ENCODE measurements around the gene SGMS1. TPM values are rescaled to one million over a fixed set of nuclear protein-coding genes. Genes with fewer than 3 reads are reported as not detected.

The SGMS1 gene
- total RNA-seq, 1 donor from 2014 or later = 49.6 TPM

DNA sequence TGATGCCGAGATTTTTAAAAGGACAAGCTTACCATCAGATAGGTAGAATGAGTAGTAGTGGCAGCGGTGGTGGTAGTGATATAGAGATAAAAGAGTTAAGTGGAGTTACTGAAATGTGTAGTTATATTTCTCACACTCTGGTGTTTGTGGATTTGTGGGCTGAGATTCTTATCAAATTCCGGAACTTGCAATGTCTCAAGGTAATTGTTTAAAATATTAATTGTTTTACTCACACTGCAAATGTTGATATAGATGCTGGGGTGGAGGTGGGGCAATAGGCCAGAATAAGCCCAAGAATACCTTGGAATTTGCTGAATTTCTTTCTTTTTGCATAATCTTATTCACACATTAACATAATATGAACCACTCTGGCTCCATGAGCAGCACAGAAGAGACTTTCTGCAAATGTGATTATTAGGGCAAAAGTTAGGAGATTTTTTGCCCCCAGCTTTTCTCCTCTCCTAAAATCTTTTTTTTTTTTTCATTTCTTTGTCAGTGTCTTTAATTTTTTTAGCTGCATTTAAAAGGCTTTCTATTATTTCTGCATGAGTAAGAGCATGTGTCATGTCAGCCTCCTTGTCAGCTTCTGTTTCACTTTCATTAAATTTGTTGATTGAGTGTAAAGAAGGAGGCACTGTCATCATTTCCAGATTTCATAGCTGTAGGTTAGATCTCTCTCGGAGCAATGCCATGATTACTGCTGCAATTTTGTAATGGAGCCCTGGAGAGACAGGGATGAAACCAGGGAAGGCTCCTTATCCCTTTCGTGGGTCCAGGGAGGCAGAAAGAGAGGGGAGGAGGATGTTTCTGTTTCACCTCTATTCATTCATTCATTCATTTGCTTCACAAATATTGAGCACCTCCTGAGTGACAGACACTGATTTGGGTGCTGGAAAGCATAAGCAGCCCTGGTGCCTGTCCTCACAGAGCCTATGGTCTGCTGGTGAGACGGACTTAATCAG is 13.1 kb upstream of the SGMS1 start:
- DNase-seq (ENCODE audit: extremely low read depth, low read depth, low spot score) = no peak

DNA sequence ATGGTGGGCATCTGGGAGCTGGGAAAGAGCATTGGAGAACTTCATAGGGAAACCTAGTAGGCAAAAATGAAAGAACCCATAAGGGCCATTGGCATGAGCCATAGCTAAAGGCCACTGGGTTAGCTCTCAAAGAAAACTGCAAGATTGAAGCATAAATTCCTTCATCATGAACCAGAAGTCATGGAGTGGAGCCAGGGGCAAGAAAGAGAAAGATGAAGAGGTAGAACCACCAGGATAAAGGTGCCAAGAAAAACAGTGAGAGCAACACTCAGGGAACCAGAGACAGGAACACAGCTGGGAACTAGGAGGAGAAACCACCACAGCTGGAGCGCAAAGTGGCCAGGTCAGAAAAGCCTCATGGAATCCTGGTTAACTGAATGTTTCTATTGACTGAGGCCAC is 11.5 kb upstream of the SGMS1 start:
- no peak for DNase-seq (ENCODE audit: extremely low read depth, low read depth, low spot score)

DNA sequence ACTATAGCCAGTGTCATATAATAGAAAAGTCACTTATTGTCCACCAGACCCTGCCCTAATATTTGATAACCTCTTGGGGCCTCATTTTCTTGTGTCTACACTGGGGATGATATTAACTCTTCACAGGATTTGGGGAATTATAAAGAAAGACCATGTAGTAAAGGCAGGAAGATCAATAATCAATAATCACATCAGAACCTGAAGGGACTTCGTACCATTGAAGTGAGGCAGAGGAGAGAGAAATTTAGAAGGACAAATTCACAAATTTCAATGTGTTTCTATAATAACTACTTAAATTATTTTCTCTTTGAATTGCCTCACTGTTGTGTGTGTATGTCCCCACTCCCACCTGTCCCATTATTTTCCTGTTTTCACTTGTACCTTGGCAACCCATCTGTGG is 10.7 kb upstream of the SGMS1 start:
- DNase-seq (ENCODE audit: extremely low read depth, low read depth, low spot score) = no peak

DNA sequence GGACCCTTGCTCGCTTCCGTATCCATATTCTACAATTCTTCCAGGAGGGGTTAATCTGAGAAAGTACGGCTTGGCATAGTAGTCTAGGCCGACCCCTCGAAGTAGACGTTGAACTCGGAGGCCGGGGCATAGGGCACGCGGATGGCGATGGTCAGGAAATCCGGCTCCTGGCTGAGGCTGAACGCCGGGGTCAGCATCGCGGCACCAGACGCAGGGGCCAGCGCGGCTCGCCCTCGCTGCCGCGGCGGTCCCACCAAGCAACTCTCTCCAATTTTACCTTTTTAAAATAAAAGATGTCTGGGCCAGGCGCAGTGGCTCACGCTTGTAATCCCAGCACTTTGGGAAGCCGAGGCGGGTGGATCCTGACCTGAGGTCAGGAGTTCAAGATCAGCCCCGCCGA is 7.3 kb upstream of the SGMS1 start:
- no peak for DNase-seq (ENCODE audit: extremely low read depth, low read depth, low spot score)

DNA sequence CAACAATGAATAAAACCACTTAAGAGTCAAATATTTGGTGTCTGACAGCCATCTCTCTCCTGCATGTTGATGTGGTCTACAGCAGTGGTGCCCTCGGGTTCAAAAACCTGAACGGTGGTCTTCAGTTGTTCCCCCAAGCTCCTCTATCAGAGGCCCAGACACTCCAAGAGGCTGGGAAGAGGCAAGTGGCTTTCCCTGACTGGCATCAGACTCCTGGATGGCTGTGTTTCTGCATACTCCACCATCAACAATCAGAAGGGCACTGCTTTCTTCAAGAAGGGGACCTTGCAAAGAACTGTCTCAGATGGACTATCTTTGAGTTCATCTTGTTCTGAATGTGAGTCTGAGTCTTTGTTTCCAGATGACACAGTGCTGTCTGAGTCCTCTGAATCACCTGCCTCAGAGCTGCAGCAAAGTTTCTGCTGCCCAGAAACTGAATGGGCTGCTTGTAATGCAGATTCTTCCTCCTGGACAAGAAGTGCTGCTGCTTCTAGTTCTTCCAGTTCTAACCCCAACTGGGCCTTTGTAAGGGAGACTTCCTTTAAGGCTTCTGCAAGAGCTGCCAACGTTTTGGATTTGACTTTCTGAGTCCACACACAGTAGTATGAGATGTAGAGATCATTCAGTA is 5.9 kb upstream of the SGMS1 start:
- DNase-seq (ENCODE audit: extremely low read depth, low read depth, low spot score) = no peak

DNA sequence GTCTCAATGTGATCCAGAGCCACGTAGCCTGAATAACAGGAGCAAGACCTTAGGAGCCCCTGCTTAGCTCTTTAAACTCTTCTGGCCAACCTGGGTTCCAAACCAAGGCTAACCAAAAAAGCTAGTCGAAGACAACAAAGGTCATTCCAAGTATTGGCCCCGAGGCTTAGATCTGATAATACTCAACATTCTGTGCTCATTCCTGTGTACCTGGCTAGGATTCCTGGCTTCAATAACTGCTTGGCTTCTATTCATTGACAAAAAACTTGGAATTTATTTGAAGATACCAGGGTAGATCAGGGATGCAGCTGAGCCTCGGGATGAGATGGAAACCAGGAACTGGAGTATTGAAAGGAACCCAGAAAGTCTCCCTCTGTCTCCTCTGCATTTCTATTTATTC is 4.1 kb upstream of the SGMS1 start:
- DNase-seq (ENCODE audit: extremely low read depth, low read depth, low spot score) = no peak

DNA sequence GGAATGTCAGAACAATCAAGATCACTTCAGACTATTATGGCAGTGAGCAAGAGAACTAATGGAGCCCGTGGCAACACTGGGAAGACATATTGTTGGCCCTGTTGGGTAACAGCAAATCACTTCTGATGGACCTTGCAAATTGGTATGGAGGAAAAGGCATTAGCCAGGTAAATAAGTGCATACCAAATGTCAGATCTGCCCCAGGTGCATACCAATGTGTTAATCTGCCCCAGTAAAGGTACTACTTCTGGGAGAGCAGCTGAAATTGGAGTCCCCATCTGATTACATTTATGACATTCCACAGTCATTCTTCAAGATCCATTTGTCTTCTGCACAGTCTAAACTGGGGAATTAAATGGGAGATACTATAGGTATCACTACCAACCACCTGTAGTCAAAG is 3.7 kb upstream of the SGMS1 start:
- DNase-seq (ENCODE audit: extremely low read depth, low read depth, low spot score) = no peak

DNA sequence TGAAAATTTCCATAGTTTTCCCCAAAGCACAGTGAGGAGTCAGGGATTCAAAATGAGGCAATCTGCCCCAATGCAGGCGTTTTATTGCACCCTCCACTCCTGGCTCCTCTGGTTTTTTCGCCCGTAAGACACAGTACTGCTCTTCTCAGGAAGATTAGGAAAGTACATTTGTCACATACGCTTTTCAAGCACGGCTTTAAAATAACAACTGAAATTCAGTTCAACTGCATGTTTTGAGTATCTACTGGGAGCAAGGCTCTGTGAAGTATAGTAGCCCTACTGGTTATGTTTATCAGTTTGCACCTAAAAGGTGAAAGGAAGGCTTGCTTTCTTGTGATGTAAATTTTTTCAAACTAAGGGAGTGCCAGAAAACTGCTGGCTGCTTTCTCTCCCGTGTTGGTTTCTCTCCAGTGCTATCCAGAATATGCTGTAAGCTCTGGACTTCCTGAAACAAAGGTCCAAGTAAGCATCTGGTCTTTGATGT is 1.9 kb upstream of the SGMS1 start:
- no peak for DNase-seq (ENCODE audit: extremely low read depth, low read depth, low spot score)

DNA sequence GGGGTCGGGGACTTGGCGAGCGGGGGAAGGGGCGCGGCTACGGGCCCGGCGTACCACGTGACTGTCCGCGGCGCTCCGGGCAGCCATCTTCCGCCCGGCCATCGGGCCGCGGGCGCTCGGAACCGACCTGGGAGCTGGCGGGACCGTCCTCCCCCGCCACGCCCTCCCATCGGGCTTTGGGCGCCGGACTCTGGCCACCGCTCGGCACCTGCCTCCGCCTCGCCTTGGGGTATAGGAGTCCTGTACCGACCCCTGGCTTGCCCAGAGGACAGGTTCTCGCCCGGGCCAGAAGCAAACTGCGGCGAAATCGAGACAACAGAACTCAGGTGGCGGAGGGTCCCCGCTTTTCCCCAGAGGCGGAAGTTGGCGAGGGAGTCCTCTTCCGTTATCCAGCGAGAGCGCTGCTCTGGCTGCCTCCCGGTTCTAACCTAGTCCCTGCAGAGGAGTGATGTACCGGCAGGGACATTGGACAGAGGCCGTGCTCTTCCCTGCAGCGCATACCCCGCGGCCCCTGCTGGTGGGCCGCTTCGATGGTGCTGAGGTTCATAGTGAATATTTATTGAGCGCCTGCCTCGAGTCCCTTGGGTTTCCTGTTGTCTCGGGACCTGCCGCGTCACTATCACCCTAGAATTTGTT is 1.2 kb upstream of the SGMS1 start:
- DNase-seq (ENCODE audit: extremely low read depth, low read depth, low spot score) = no peak

DNA sequence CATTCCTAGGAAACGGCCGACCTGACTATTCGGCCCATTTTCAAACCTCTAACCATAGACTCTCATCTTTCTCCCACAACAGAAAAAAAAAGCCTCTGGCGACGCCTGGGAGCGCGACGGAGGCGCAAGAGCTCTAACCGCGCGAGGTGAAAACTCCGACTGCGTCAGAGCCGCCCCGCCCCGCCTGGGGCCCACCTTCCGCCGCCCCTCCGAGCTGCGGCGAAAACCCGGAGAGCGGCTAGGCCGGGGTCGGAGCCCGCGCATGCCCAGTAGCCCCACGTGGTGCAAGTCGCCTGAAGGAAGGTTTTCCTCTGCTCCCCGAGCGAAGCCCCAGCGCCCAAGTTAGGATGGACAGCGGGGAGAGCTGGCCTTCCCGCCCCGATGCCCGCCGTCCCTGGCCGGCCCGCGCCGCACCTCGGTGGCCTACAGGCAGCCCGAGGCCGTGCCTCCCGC is 683 bp upstream of the SGMS1 start:
- DNase-seq (ENCODE audit: extremely low read depth, low read depth, low spot score) = no peak

DNA sequence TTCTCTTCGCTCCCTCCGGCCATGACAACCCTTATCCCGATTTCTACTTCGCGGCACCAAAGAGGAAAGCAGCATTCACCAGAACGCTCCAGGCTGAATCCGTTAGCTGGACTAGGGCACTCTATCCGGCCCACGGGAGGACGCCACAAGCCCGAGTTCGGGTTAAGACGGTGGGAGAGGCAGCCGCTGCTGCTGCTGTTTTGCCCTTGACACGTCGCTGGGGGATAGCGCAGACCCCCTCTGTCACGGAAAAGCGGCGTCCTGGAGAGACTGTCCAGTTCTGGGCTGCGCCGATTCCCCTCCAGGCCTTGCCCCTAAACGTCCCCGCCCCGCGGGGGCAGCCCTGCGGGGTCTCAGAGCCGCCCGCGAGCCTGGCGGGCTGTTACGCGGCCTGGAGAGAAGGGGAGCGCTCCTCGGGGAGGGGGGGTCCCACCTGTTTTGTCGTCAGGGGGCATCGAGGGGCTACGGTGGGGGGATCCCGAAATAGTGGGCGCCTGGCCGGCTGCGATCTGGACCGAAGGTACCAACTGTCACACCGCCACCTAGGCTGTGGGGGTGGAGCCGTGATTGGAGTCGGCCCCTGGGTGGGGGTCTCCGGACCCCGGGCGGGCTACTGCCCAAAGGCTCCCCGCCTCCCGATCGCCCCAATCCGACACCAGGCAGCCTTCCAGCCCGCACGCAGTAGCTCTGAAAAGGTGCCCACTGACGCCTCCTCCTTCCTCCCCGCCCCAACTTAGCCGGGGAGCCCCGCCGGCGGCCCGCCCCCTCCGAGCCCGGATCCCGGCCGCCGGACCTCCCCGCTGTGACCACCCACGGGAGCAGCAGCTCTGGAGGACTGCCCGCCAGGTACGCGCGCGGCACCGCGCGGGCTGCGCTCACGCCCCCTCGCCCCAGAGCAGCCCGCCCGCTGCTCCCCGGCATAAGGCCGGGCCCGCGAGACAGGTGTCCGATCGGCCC is 772 bp downstream of the SGMS1 start:
- DNase-seq (ENCODE audit: extremely low read depth, low read depth, low spot score) = no peak

DNA sequence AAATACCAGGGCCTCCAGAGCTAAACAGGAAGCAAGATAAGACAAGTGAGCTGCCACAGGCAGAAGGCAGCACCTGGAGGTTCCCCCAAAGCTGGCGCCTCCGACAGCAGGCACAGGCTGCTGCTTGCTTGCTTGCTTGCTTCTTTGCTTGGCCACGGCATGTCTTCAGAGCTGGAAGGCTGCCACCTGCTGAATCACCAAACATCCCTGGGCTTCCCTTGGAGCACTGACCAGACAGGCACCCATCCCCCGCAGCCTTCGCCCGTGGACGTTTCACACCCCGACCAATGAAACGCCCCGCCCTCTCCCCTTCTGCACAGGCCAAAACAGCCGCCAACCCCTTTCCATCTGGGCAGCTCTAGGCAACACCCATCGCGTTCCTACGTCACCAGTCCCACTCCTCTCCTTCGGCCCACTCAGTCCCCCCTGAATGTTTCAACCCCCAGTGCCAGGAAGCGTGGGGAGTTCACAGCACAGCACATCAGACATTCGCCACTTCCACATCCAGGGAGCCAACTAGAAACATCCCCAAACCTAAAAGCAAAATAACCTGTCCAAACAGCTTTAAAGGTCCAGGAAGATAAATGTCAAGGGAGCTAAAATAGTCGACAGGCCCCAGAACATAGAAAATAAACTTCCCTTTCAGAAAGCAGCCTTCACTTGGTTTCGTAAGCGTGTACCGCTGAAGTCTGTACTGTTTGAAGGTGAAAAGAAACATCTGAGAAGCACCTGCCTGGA is 1.6 kb downstream of the SGMS1 start:
- DNase-seq (ENCODE audit: extremely low read depth, low read depth, low spot score) = no peak

DNA sequence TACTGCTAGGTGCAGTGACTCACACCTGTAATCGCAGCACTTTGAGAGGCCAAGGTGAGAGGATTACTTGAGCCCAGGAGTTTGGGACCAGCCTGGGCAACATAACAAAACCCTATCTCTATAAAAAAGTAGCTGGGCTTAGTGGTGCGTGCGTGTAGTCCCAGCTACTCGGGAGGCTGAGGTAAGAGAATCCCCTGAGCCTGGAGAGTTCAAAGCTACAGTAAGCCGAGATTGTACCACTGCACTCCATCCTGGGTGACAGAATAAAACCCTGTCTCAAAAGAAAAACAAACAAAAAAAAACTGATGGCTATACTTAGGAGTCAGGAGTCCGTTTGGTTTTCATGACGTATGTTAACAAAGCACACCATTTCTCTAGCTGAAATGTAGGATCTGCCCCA is 2.9 kb downstream of the SGMS1 start:
- no peak for DNase-seq (ENCODE audit: extremely low read depth, low read depth, low spot score)

DNA sequence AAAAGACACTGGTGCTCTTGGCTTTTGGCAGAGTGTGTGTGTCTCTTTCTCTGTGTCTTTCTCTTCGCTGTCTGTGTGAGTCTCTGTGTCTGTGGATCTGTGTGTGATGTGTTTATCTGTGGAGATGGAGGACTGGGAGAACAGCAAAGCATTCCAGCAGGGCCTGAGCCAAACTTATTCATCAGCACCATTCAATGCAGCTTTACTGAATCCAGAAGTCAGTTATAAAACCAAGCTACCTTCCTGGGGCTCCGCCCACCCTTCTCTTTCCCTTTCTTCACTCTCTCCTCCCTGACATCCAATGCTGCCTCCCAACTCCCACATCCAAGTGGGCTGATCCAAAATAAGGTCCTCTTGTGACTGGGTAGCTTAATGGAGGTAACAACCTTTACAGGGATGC is 3.9 kb downstream of the SGMS1 start:
- no peak for DNase-seq (ENCODE audit: extremely low read depth, low read depth, low spot score)

DNA sequence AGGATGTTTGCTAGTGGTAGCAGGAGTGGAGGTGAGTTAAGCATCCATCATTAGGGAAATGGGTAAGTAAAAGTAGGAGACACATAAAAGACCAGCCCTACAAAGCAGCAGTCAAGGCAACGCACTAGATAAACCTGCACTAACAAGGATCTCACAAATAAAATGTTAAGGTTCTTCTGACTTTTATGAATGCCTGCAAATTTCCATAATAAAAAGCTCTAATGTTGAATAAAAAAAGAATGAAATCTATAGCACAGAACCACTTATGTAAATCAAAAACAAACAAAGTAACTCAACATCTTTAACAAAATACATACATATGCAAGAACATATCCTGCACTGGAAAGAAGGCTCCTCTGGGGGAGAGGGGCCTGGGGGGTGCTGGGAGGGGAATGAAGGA is 4.6 kb downstream of the SGMS1 start:
- no peak for DNase-seq (ENCODE audit: extremely low read depth, low read depth, low spot score)

DNA sequence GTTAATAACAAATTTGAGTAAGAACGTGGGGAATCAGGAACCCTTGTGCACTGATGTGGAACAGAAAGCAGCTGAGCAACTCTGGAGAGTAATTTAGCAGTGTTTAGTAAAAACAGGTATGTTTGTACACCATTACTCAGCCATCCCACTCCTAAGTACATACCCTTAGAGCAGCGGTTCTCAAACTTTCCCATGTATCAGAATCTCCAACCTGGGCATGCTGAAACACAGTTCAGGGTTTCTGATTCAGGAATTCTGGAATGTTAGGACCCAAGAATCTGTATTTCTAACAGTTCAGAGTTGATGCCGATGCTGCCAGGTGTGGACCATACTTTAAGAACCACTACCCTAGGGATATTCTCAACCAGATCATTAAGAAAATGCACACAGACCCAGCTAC is 5.1 kb downstream of the SGMS1 start:
- DNase-seq (ENCODE audit: extremely low read depth, low read depth, low spot score) = no peak

DNA sequence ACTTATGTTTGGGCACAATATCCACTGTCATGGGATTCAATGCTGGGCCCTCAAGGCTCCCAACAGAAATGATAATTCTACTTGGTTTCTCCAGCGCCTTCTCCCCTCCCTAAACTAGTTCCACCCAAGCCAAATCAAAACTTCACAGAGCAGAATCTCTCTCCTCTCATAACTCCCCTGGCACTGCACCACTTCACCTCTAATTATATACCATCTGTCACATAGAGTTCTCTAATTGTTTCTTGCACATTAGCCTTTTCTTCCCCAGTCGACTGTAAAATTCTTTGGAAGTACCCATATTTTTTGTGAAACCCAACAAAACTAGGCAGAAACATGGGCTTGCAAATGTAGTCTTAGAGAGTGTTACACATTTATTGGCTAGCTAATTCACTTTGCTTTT is 8.1 kb downstream of the SGMS1 start:
- DNase-seq (ENCODE audit: extremely low read depth, low read depth, low spot score) = no peak

DNA sequence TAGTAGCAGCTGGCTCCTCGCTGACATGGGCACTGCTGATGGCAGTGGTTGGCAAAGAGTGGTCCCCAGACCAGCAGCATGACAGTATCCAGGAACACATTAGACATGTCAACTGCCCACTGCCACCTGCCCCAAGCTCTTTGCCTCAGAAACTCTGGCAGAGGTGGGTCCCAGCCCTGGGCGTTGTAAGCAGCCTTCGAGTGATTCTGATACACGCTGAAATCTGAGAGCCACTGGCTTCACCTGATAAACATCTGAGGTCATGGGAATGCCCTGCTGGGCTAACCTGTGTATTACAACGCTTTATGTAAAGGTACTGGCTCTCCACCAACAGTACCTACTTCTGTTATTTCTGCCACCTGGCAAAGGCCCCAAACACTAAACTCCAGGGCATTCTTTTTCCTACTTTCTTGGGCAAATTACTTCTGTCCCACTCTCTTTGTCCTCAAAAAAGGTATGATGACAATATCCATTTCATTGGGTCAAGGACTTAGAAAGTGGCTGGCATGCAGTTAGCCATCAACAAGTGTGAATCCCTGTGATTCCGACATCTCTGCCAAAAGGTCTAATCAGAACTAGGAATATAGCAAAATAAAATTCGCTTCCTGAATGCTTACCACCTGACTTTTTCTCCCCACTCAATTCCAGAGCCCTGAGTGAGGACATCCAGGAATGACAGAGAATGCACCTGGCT is 9.2 kb downstream of the SGMS1 start:
- DNase-seq (ENCODE audit: extremely low read depth, low read depth, low spot score) = no peak

Data from glomerular endothelial cell (primary cell).